ENCODE data around the gene BMP3.

Gene BMP3

GRCh38 chr4:81049330-81049729, 18.8 kb downstream of the BMP3 start:
- Histone ChIP-seq H3K4me3 (ENCODE audit: low read length) (no peak overlapping the region), H3K9ac (ENCODE audit: low read depth, low read length) (no peak overlapping the region), H3K36me3 (ENCODE audit: insufficient read depth, low read length) (no peaks in the 10 kb centered on the region), H3K9me3 (ENCODE audit: insufficient read depth, low read depth, low read length) (no peaks in the 10 kb centered on the region), H3K4me1 (ENCODE audit: insufficient read depth, low read length) (peaks cover 4% of the 10 kb centered on the region; the same call in 1 of the 2 replicates), H3K27me3 (ENCODE audit: insufficient read depth, low read length) (no peaks in the 10 kb centered on the region), H3K27ac (ENCODE audit: low read depth, low read length) (no peak overlapping the region)
- WGBS: 92% methylated on average over 2 of the region's 4 CpGs

GRCh38 chr4:81049907-81050306, 19.4 kb downstream of the BMP3 start:
- Histone ChIP-seq H3K4me3 (ENCODE audit: low read length) (no peak overlapping the region), H3K9ac (ENCODE audit: low read depth, low read length) (no peak overlapping the region), H3K27ac (ENCODE audit: low read depth, low read length) (no peak overlapping the region), H3K4me1 (ENCODE audit: insufficient read depth, low read length) (peaks cover 4% of the 10 kb centered on the region; the same call in 1 of the 2 replicates), H3K27me3 (ENCODE audit: insufficient read depth, low read length) (no peaks in the 10 kb centered on the region), H3K36me3 (ENCODE audit: insufficient read depth, low read length) (no peaks in the 10 kb centered on the region), H3K9me3 (ENCODE audit: insufficient read depth, low read depth, low read length) (no peaks in the 10 kb centered on the region)
- 91% methylated on average over 3 of the region's 3 CpGs for WGBS

GRCh38 chr4:81052119-81053068, 21.9 kb downstream of the BMP3 start:
- 77% methylated on average over 6 of the region's 7 CpGs for WGBS
- no peaks in the 10 kb centered on the region for H3K36me3 ChIP-seq (ENCODE audit: insufficient read depth, low read length)
- no peak overlapping the region for H3K4me3 ChIP-seq (ENCODE audit: low read length)
- H3K4me1 ChIP-seq (ENCODE audit: insufficient read depth, low read length): peaks cover 4% of the 10 kb centered on the region; the same call in 1 of the 2 replicates
- no peak overlapping the region for H3K27ac ChIP-seq (ENCODE audit: low read depth, low read length)
- H3K27me3 ChIP-seq (ENCODE audit: insufficient read depth, low read length): no peaks in the 10 kb centered on the region
- no peaks in the 10 kb centered on the region for H3K9me3 ChIP-seq (ENCODE audit: insufficient read depth, low read depth, low read length)
- H3K9ac ChIP-seq (ENCODE audit: low read depth, low read length): no peak overlapping the region

GRCh38 chr4:81058621-81059020, 28.1 kb downstream of the BMP3 start:
- 93% methylated on average over 1 of the region's 1 CpG for WGBS
- no peak overlapping the region for H3K27ac ChIP-seq (ENCODE audit: low read depth, low read length)
- no peaks in the 10 kb centered on the region for H3K4me1 ChIP-seq (ENCODE audit: insufficient read depth, low read length)
- H3K36me3 ChIP-seq (ENCODE audit: insufficient read depth, low read length): no peaks in the 10 kb centered on the region
- no peak overlapping the region for H3K4me3 ChIP-seq (ENCODE audit: low read length)
- H3K9ac ChIP-seq (ENCODE audit: low read depth, low read length): no peak overlapping the region
- no peaks in the 10 kb centered on the region for H3K27me3 ChIP-seq (ENCODE audit: insufficient read depth, low read length)
- no peaks in the 10 kb centered on the region for H3K9me3 ChIP-seq (ENCODE audit: insufficient read depth, low read depth, low read length)

- no peaks in the 10 kb centered on the region for H3K9me3 ChIP-seq (ENCODE audit: insufficient read depth, low read depth, low read length)
- 95% methylated on average over 4 of the region's 6 CpGs for WGBS
These were observed 30.3 kb downstream of the BMP3 start for GRCh38 chr4:81060587-81061343.

DNA sequence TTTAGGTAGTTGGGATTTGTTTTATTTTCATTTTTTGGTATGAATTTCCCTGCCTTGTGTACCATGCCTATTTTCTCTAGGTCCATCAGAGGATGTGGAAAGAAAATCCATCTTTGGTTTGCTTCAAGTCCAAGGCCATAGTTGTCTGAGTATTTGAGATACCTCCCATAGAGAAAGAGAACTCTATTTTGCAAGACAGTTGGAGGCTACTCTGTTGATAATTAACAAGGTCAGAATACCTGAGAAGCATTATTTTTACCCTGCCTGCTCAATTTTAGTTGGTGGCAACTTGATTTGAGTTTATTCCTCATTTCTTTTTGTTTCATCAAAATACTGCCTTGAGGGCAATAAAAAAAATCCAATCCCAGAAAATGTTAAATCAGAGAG, 30.8 kb downstream of the BMP3 start:
- H3K27me3 ChIP-seq (ENCODE audit: insufficient read depth, low read length): no peaks in the 10 kb centered on the region

More at GRCh38 chr4:81060587-81061343, 30.3 kb downstream of the BMP3 start:
- Histone ChIP-seq H3K27me3 (ENCODE audit: insufficient read depth, low read length) (no peaks in the 10 kb centered on the region), H3K27ac (ENCODE audit: low read depth, low read length) (no peak overlapping the region), H3K9ac (ENCODE audit: low read depth, low read length) (no peak overlapping the region), H3K4me1 (ENCODE audit: insufficient read depth, low read length) (no peaks in the 10 kb centered on the region), H3K36me3 (ENCODE audit: insufficient read depth, low read length) (no peaks in the 10 kb centered on the region), H3K4me3 (ENCODE audit: low read length) (no peak overlapping the region)

DNA sequence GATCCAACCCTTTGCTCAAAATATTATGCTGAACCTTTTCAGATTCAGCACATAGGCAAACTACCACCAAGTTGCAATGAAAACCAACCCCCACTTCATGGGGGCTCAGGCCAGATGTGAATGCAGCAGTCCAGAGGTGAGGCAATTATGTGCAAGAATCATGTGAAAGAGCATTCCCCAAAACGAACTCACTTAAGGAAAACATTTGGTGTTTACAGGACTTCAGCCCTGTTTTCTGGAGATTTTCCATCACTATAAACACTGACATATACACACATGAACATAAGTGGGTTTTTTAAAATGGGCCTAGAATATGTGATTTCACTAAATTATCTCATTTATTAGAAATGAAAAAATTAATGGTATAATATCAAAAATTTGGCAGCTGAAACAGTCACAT, 31.5 kb downstream of the BMP3 start:
- Histone ChIP-seq H3K4me3 (ENCODE audit: low read length) (no peak overlapping the region), H3K27me3 (ENCODE audit: insufficient read depth, low read length) (no peaks in the 10 kb centered on the region), H3K9me3 (ENCODE audit: insufficient read depth, low read depth, low read length) (no peaks in the 10 kb centered on the region), H3K27ac (ENCODE audit: low read depth, low read length) (no peak overlapping the region), H3K9ac (ENCODE audit: low read depth, low read length) (no peak overlapping the region), H3K4me1 (ENCODE audit: insufficient read depth, low read length) (no peaks in the 10 kb centered on the region), H3K36me3 (ENCODE audit: insufficient read depth, low read length) (no peaks in the 10 kb centered on the region)
- WGBS: 88% methylated on average over 1 of the region's 1 CpG

More for the DNA sequence above, 30.8 kb downstream of the BMP3 start:
- Histone ChIP-seq H3K27ac (ENCODE audit: low read depth, low read length) (no peak overlapping the region), H3K9me3 (ENCODE audit: insufficient read depth, low read depth, low read length) (no peaks in the 10 kb centered on the region), H3K9ac (ENCODE audit: low read depth, low read length) (no peak overlapping the region), H3K4me3 (ENCODE audit: low read length) (no peak overlapping the region), H3K4me1 (ENCODE audit: insufficient read depth, low read length) (no peaks in the 10 kb centered on the region), H3K36me3 (ENCODE audit: insufficient read depth, low read length) (no peaks in the 10 kb centered on the region)

DNA sequence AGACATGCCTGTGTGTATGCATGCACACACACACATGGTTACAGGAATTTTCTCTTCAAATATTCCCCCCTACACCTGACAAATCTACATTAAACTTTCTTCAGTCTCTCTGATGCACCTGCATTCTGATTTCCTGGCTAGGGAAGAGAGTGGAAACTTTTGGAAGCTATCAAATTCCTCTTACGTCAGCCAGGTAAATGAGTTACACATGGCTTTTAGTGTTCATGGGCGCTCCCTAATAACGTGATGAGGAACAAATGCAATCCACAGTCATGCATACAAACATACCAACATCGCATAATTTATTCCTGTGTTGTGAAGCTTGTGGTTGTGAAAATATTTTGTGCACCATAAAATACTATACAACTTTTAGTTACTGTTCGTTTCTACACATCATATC, 34.9 kb downstream of the BMP3 start:
- Histone ChIP-seq H3K9me3 (ENCODE audit: insufficient read depth, low read depth, low read length) (no peaks in the 10 kb centered on the region), H3K4me1 (ENCODE audit: insufficient read depth, low read length) (no peaks in the 10 kb centered on the region), H3K27ac (ENCODE audit: low read depth, low read length) (no peak overlapping the region), H3K36me3 (ENCODE audit: insufficient read depth, low read length) (no peaks in the 10 kb centered on the region), H3K27me3 (ENCODE audit: insufficient read depth, low read length) (no peaks in the 10 kb centered on the region), H3K4me3 (ENCODE audit: low read length) (no peak overlapping the region), H3K9ac (ENCODE audit: low read depth, low read length) (no peak overlapping the region)
- WGBS: 77% methylated on average over 3 of the region's 5 CpGs

DNA sequence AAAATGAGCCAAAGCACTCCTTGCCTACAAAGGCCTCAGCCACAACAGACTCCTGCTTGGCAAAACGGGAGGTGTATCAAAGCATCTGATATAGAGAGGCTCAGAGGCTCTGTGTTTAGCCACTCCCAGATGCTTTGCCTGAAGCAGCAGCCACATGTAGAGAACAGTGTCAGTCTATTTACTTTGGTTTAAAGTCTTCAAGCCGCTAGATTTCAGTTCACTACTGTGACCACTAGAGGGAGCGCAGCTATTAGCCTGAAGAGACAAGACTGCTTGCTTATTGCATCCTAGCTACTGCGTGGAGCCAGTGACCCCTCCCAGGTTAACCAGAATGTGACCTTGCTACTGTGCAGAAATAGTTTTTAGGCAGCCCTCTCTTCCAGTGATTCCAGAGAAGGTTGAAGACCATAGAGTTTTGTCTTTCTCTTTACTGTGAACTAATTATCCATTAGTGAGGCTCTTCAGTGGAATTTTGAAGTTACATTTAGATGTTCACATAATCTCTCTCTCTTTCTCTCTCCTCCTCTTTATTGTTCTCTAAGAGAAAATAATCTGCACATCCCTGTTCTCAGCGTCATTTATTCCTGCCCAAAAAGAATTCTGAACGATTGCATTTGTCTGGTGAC, 39.3 kb downstream of the BMP3 start:
- Histone ChIP-seq H3K4me1 (ENCODE audit: insufficient read depth, low read length) (no peaks in the 10 kb centered on the region), H3K27ac (ENCODE audit: low read depth, low read length) (no peak overlapping the region), H3K27me3 (ENCODE audit: insufficient read depth, low read length) (no peaks in the 10 kb centered on the region), H3K9ac (ENCODE audit: low read depth, low read length) (no peak overlapping the region), H3K4me3 (ENCODE audit: low read length) (no peak overlapping the region), H3K36me3 (ENCODE audit: insufficient read depth, low read length) (no peaks in the 10 kb centered on the region), H3K9me3 (ENCODE audit: insufficient read depth, low read depth, low read length) (no peaks in the 10 kb centered on the region)
- WGBS: 18% methylated on average over 6 of the region's 6 CpGs

- H3K4me3 ChIP-seq (ENCODE audit: low read length): no peak overlapping the region
- H3K9me3 ChIP-seq (ENCODE audit: insufficient read depth, low read depth, low read length): no peaks in the 10 kb centered on the region
- no peak overlapping the region for H3K27ac ChIP-seq (ENCODE audit: low read depth, low read length)
- H3K9ac ChIP-seq (ENCODE audit: low read depth, low read length): no peak overlapping the region
- H3K4me1 ChIP-seq (ENCODE audit: insufficient read depth, low read length): no peaks in the 10 kb centered on the region
- WGBS: no CpG with 5 or more reads among the region's 2 CpGs
- H3K27me3 ChIP-seq (ENCODE audit: insufficient read depth, low read length): no peaks in the 10 kb centered on the region
- no peaks in the 10 kb centered on the region for H3K36me3 ChIP-seq (ENCODE audit: insufficient read depth, low read length)
These were observed 40.5 kb downstream of the BMP3 start for GRCh38 chr4:81071013-81071412.

DNA sequence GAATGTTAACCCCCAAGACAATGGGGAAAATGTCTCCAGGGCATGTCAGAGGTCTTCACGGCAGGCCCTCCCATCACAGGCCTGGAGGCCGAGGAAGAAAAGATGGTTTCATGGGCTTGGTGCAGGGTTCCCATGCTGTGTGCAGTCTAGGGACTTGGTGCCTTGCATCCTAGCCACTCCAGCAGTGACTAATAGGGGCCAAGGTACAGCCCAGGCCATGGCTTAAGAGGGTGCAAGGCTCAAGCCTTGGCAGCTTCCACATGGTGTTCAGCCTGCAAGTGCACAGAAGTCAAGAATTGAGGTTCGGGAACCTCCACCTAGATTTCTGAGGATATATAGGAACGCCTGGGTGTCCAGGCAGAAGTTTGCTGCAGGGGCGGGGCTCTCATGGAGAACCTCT, 50.6 kb downstream of the BMP3 start:
- 90% methylated on average over 5 of the region's 5 CpGs for WGBS

More for the DNA sequence above, 50.6 kb downstream of the BMP3 start:
- no peak overlapping the region for H3K9ac ChIP-seq (ENCODE audit: low read depth, low read length)
- H3K4me1 ChIP-seq (ENCODE audit: insufficient read depth, low read length): no peaks in the 10 kb centered on the region
- H3K4me3 ChIP-seq (ENCODE audit: low read length): no peak overlapping the region
- no peaks in the 10 kb centered on the region for H3K36me3 ChIP-seq (ENCODE audit: insufficient read depth, low read length)
- peaks cover 9% of the 10 kb centered on the region; the same call in 1 of the 2 replicates for H3K9me3 ChIP-seq (ENCODE audit: insufficient read depth, low read depth, low read length)
- H3K27ac ChIP-seq (ENCODE audit: low read depth, low read length): no peak overlapping the region
- H3K27me3 ChIP-seq (ENCODE audit: insufficient read depth, low read length): no peaks in the 10 kb centered on the region
